GM18498 (cell line): Measurements from ENCODE around the gene SCYGR4.
"Not testable (repeated sequence)": the region's sequence is repeated elsewhere in the genome, so short reads cannot be mapped to it uniquely, and the experiment has no call there.

Experiments
- ATAC-seq: cut with Tn5 transposase; IDR thresholded peaks from one replicate; pipeline ENCODE4 v1.9.1; 2021; ENCODE audit warnings: mild to moderate bottlenecking, moderate library complexity; ENCODE audit not compliant: unreplicated experiment

SCYGR4 gene, protein sequence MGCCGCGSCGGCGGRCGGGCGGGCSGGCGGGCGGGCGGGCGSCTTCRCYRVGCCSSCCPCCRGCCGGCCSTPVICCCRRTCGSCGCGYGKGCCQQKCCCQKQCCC

DNA sequence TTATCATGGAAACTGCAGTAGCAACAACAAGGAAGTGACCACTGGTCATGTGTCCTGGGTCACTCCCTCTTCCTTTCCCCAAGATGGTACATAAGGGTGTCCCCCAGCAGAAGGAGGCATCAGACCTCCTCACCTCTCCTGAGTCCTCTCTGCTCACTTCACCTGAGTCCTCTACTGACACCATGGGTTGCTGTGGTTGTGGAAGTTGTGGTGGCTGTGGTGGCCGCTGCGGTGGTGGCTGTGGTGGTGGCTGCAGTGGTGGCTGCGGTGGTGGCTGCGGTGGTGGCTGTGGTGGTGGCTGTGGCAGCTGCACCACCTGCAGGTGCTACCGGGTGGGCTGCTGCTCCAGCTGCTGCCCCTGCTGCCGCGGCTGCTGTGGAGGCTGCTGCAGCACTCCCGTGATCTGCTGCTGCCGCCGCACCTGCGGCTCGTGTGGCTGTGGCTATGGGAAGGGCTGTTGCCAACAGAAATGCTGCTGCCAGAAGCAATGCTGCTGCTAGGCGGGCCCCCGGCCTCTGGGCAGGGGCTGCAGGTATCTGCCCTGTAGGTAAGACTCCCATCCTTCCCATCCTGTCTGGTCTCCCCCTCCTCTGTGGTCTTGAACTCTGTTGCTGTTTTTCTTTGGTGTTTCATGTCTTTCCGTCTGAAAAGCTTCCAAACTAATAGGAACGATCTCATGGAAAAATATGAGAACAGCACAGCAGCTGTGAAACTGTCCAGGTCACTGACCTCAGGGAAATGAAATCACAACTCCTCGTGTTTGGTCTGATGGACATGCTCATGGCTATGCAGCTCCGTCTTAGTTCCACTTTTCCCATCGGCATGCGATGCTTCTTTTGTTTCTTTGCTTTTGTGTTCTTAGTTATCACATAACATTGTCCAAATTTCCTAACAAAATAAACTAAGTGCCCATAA, at the start of gene SCYGR4:
TSS of gene SCYGR4 (plus strand) at position 183 of the 915 bp plus-strand sequence. CDS start at position 183, 0 bp downstream.
- ATAC-seq: no peak

DNA sequence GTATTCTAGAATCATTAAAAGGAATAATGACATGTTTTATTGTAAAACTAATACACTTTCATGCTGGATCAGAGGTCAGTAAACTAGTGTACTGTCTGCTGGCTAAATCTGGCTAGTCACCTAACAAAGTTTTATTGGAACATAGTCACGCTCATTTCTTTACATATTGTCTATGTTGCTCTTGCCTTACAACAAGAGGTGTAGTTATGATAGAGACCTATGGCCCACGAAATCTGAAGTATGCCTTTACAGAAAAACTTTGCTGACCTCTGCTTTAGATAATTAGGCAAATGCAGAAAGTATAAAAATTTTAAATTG, 48.5 kb upstream of the SCYGR4 start:
- ATAC-seq: no peak

DNA sequence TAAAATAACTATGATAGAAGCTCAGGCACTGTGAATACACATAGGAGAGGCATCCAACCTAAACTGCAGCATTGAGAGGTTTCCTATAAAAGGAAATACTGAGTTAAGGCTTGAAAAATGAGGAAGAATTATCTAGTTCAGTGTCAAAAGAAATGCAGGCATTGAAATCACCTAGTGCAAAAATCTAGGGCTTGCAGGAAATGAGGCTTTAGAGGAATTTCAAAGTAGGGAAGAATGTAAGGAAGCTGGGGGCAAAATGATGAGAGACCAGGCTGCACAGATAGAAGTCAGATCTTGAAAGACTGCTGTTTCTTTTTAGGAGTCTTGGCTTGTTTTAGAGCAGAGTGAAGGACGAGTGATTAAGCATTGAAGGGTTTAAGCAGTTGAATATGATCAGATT, 46.7 kb upstream of the SCYGR4 start:
- no peak for ATAC-seq

DNA sequence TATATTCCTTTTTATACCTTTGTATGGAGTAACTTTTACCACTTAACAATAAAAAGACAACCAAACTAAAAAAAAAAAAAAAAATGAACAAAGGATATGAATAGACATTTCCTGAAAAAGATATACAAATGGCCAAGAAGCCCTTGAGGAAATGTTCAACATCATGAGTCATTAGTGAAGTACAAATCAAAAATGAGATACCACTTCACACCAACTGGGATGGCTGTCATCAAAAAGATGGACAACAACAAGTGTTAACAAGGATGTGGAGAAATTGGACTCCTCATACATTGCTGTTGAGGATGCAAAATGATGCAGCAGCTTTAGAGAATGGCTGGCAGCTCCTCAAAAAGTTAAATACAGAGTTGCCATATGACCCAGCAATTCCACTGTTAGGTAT, 41.2 kb upstream of the SCYGR4 start:
- ATAC-seq: no peak

DNA sequence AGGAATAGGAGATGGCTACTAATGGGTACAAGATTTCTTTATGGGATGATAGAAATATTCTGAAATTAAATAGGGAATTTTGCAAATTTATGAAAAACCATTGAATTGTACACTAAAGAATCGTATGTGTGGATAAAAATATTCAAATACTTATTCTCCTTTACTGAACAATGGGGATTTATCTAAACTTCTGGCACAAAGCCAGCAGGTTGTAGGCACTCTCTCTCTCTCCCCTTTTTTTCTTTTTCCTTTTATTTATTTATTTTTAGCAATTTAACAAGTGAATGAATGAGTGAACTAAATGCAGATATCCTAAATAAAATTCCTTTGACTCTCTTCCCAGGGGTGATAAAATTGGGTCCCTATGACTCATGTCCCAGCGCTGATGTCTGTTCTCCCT, 40.5 kb upstream of the SCYGR4 start:
- ATAC-seq: no peak

DNA sequence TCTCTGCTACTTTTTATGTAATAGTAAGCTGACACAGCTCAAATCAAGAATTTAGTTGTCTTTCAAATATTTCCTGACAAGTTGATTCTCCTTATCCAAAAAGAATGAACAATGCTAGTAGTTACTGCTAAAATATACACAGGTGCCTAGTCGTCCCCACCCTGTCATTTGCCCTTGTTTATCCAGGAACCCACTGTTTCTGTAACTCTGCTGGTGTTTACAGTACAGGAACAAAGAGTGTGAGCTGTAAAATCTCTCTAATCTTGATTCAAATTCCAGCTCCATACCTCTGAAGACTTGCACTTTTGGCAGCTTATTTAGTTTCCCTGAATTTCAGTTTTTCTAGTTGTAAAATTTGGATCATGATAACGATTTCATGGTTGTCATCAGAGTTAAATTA, 39.7 kb upstream of the SCYGR4 start:
- ATAC-seq: no peak

DNA sequence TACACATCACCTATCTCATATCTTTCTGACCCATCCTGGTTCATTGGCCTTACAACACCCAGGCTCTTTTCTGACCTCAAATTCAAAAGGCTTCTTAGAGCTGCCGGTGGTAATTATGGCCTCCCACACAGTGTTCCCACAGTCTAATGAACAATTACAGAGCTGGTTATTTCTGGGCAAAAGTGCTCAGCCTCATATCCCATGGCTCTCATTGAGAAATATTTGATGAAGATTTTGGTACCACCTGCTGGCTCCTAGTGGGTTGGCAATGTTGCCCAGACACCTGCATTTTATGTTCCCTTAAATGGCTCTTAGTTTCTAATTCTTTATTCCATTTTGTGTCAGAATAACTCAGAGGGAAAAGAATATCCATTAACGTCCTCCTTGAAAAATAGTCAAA, 38.7 kb upstream of the SCYGR4 start:
- no peak for ATAC-seq

DNA sequence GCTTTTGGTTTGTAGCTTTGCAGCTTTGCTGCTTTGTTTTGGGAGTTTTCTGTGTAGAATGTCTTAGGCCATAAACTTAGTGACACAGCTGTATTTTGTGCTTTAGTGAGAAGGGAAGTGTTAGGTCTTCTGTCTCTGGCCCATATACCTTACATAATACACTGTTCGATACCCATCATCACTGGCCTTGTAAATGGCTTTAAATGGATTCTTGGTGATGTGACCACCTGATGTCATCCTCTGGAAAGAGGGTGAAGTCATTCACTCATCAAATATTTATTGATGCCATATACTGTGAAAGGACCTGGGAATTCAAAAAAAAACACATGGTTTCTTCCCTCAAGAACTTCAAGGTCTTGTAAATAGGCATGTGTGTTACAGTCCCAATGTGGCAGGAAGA, 37.5 kb upstream of the SCYGR4 start:
- no peak for ATAC-seq

DNA sequence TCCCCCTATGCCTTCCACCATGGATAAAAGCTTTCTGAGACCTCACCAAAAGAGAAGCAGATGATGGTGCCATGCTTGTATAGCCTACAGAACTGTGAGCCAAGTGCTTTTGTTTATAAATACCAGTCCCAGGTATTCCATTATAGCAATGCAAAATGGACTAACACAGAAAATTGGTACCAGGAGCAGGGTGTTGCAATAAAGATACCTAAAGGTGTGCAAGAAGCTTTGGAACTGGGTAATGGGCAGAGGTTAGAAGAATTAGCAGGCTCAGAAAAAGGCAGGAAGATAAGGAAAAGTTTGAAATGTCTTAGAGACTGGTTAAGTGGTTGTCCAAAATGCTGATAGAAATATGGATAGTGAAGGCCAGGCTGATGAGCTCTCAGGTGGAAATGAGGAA, 34.9 kb upstream of the SCYGR4 start:
- ATAC-seq: no peak

DNA sequence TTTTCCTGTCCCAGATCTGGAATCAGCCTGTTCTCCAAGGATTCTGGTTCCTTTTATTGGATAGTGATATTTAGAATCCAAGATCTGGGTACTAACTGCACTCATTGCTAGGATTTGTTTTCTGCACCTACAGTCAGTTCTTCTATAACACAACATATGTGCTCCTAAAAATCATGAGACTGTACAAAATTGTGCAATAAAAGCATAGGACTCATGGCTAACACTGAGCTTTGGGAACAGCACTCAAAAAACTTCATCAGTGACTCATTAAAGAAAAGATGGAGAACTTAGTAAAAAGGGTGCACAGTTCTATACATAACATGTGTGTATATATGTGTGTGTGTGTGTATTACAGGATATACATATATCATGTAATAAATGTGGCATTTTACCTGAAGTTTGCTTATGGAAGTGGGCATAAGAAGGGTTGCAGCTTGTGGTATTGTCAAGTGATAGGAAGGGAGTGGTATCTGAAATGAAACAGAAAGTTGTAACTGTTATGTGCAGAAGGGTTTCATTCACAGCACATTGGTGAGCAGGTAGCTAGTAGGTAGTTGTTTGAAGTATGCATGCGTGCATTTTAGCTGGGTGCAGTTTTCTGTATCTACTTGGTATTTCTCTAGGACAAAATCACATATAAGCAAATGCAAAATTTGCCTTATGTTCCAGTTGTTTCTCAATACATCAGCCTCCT, 24.5 kb upstream of the SCYGR4 start:
- peak; percentile 94 for ATAC-seq

DNA sequence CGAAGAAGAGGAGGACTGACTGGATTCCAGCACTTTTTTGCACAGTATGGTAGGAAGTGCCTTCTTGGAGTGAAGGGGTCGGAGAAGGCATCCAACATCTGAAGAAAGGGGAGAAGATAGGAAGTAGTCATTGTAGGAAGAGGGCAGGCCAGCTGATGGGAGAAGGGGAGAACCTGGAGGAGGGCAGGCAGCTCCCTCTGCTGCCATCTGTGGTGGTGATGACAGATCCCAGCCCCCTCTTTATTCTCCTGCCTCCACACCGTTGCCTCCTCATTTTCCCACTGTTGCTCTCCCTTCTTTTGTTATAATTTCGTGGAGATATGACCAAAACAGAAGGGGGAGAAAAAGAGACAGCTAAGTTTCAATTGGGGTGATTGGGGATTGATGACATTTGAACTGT, 21.5 kb upstream of the SCYGR4 start:
- no peak for ATAC-seq

DNA sequence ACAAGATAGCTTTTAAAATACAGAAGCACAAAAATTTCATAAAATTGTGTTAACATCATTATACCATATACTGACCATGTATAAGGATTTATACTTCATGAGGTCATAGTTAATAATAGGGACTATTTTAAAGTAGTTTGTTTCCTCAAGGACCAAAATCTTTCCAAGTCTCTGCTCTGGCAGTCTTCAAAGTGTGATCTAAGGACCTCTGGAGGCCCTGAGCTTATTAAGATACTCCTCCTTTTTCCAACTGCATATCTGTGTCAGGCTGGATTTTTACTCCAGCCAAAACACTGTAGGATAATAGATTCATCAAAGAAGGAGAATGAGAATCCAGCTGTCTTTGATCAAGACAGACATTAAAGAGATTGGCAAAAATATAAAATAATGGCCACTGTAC, 20.3 kb upstream of the SCYGR4 start:
- no peak for ATAC-seq

DNA sequence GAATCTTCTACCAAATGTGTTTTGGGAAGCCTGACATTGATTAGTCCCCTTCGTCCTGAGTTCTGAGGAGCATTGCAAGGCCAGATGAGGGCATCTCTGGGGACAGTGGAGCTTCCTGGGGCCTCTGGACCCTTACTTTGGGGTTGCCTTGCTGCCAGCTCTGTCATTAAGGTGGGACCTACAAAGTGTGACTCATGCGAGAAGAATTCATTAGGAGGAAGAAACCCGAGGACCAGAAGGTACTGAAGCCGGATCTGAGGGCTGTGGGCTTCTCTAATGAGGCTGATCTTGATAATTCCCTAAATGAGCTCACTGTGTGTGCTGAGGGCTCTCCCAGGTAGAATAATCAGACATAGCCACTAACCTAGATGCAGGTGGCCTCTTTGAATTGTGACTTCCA, 19.3 kb upstream of the SCYGR4 start:
- ATAC-seq: no peak

DNA sequence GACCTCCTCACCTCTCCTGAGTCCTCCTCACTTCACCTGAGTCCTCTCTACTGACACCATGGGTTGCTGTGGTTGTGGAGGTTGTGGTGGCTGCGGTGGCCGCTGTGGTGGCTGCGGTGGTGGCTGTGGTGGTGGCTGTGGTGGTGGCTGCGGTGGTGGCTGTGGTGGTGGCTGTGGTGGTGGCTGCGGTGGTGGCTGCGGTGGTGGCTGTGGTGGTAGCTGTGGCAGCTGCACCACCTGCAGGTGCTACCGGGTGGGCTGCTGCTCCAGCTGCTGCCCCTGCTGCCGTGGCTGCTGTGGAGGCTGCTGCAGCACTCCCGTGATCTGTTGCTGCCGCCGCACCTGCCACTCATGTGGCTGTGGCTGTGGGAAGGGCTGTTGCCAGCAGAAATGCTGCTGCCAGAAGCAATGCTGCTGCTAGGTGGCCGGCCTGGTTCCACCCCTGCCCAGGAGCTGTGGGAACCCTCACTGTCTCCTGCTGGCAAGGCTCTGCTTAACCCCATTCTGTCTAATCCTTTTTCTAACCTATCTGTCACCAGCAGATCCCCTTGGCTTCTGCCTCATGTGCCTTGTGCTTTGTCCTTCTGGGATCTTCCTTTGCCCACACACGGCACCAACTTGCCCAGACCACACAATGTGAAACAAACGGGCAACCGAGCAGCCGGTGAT, 18.3 kb upstream of the SCYGR4 start, which contains the start of gene SCYGR2:
TSS of gene SCYGR2 (plus strand) at position 59 of the 669 bp plus-strand sequence. CDS start at position 59, 0 bp downstream.
- not testable (repeated sequence) for ATAC-seq

DNA sequence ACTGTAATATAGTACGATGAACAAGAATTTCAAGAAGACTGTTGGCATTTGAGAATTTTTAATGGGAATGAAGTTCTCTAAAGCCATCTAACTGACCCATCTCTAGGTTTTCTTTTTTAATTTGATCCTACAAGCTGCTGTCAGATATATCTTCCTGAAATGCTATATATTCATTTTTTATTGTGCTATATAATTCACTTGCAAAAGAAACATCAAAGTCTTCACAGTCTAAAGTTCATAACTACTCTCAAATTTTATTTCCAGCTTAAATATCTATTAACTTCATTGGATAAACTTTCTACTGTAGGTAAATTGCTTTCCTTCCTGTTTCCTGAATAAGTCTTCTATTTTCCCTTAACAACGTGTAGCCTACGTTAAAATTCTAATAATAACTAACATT, 14.9 kb upstream of the SCYGR4 start:
- no peak for ATAC-seq

DNA sequence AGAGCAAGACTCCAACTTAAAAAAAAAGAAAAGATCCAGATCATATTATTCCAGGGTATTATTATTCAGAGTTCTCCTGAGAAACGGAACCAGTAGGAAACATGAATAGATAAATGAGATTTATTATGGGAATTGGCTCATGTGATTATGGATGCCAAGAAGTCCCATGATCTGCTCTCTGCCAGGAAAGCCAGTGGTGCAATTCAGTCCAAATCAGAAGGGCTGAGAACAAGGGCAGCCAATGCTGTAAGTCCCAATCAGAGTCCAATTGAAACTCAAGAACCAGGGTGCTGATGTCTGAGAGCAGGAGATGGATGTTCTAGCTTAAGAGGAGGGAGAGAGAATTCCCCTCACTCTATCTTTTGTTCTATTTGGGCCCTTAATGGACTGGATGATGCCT, 10.8 kb upstream of the SCYGR4 start:
- ATAC-seq: no peak

DNA sequence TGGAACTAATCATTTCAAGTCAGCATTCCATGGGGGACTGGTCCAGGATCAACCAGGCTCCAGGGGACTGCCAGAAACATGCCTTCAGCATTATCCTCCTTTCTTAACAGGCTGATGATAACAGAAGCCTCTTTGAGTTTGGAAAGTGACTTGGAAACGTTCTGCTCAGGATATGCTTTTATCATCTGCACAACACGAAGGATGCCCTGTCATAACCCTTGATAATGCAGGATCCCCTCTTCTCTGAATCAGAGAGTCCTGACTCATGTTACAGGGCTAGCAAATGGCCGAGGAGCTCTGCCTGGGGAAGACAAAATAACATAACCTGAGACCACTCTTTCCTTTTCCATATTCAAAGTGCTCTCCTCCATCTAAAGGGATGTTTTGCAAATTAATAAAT, 9.4 kb upstream of the SCYGR4 start:
- ATAC-seq: no peak

DNA sequence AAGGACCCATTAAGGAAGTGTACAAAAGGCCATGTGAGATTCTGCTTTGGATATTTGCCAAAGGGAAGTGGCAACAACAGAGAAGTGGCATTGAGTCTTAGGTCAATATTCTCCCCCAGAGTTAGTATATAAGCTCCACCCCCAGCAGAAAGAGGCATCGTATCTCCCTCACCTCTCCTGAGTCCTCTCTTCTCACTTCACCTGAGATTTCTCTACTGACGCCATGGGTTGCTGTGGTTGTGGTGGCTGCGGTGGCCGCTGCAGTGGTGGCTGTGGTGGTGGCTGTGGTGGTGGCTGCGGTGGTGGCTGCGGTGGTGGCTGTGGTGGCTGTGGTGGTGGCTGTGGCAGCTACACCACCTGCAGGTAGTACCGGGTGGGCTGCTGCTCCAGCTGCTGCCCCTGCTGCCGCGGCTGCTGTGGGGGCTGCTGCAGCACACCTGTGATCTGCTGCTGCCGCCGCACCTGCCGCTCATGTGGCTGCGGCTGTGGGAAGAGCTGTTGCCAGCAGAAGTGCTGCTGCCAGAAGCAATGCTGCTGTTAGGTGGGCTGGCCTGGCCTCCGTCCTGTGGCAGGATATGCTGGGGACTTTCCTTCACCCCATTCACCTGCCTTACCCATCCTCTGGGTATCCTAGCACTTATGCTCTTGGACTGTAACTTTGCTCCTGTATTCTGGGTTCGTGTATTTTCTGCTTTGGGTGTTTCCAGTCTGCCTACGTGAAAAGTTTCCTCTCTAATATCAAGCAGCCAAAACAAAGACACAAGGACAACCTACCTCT, 8.5 kb upstream of the SCYGR4 start:
- ATAC-seq: peak; percentile 77

DNA sequence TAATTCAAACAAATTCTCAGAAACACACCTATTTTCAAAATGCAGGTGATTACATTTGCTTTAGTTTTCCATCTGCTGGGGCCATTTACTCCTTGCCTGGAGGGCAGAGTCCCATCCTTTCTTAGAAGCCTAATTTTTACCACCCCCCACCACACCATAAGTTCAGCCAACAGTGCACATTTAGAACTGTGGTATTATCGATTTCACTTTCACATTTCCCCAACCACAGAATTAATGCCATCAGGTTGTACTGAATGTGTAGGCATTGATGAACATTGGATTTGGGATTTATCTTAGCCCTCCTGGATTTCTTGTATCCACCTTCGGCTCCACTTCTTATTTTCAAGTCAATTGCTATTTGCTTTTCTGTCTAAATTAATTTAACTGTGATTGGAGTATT, 7.2 kb upstream of the SCYGR4 start:
- peak; percentile 45 for ATAC-seq

DNA sequence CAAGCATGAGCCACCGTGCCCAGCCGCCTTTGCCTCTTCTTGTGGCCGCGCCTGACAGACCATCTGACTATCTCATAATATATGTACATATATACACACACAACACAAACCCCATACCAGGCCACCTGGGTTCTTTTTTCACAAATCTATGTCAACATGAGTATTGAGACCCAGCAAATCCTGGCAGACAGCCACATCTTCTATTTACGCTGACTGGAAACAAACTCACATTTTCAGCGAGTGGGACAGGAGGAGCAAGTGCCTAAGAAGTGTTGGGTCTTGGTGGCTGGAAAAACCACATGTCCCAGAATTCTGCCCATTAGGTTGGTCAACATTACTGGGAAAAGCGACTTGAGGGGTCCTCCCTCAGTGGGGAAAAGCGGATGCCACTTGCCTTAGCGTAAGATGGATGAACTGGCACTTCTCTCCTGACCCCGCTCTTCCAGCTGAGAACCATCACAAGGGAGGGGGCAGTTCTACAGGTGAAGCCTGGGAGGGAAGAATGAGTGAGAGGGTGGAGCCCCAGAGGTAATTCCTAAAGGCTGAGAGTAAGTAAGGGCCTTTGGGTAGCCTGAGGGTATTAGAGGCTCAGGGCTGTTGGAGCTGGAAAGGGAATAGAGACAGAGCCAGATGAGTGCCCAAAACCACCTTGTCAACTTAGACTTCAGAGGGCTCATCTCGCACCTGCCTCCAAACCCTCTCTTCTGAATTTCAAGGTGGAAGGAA, 4.6 kb upstream of the SCYGR4 start:
- no peak for ATAC-seq
